HG03432 (cell line): ENCODE results near the gene AHNAK2.

Experiments used
- ATAC-seq: cut with Tn5 transposase; IDR thresholded peaks from one replicate; pipeline ENCODE4 v1.9.1; 2021; ENCODE audit warnings: mild to moderate bottlenecking, moderate library complexity; ENCODE audit not compliant: unreplicated experiment

The AHNAK2 gene

DNA sequence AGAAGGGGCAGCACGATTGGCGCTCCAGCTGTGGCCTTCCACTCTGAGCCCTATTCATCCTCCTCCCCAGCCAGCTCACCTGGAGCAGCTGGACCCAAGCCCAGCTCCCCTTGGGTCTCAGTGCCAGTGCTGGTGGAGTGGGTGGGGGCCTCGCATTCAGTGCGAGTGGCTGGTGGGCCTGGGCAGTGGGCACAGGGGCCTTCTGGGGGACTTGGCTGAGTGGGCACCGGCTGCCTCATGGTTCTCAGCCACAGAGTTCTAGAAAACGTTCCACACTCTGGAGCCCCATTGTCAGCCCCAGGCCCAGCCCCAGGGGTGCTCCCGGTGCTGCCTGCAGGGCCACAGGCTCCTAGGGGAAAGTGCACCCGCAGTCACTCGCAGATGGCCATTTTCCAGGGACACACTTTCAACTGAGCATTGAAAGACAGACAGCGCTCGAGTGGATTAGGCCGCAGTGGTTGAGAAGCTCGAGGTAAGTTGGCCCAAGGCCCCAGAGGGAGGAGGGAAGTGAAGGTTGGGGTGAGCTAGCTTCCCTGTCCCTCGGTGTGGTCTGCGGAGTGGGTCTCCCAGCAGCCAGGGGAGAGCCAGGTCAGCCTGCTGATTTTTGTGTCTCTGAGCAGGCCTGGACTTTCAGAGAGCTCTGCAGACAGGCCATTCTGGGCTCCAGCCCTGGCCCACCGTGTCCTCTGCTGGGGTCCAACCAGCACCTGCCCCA, 11.2 kb upstream of the AHNAK2 start:
- ATAC-seq = no peak

DNA sequence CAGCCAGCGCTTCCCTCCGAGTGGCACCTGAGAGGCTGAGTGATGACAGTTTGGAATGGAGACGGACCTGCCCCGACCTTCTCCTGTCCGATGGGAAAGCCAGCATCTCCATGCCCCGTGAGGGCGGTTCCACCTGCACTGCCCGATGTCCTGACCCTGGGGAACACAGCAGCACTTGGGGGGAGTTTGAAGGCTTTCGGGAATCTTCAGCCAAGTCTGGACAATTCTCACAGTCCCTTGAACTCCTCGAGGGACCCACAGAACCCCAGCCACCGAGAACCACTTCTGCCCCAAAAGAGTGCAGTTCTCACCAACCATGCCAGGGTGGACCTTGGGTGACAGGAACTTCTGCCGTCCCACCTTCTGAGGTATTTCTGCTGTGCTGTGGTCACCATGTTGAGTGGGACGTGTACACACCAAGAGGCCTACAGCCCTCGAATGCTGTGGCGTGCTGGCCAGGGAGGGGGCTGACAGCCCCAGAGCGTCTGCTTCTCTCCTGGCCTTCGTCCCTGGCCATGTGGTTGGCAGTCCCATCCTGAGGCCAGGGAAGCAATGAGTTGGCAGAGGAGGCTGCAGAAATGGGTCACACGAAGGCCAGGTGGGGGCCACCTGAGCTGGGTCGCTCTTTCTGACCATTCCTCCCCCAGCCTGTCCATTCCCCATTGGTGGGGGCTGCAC, 8.5 kb upstream of the AHNAK2 start:
- no peak for ATAC-seq

DNA sequence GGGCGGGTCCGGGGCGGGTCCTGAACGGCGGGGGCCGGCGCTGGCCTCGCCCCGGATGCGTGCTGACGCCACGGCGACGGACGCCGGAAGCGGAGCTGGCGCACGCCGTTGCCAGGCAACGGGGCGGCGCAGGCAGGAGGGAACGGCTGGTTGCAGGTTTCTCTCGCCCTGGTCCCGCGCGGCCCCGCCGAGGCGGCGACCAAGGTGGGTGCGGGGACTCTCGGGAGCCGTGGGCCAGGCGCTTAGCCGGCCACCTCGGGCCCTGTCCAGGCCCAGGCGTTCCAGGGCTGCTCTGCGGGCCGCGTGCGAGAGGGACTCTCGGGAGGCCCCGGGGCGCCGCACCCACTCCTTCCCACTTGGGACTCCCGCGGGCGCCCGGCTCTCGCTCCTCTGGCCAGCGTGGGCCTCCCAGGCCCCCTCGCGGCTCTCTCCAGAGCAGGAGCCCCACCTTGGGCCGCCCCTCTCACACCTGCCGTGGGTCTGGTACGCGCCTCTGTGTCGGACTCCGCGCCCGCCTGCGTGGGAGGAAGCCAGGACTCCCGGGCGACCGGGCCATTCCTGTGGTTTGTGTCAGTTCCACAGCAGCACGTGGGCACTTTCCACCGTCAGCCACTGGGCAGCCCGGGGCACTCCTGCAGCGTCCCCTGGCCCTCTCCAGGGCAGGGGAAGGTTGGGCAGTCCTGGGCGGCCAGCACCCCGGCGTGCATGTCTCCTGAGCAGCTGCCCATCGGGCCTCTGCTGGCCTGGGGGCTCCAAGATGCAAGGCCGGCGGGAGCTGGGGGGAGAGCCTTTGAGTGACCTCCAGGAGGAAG, 7.7 kb upstream of the AHNAK2 start, which contains the start of gene CLBA1:
Gene CLBA1, plus strand, starts transcription at position 114 of the 812 bp plus-strand sequence. Its CDS starts 644 bp downstream, at position 758.
- ATAC-seq = peak; percentile 92

DNA sequence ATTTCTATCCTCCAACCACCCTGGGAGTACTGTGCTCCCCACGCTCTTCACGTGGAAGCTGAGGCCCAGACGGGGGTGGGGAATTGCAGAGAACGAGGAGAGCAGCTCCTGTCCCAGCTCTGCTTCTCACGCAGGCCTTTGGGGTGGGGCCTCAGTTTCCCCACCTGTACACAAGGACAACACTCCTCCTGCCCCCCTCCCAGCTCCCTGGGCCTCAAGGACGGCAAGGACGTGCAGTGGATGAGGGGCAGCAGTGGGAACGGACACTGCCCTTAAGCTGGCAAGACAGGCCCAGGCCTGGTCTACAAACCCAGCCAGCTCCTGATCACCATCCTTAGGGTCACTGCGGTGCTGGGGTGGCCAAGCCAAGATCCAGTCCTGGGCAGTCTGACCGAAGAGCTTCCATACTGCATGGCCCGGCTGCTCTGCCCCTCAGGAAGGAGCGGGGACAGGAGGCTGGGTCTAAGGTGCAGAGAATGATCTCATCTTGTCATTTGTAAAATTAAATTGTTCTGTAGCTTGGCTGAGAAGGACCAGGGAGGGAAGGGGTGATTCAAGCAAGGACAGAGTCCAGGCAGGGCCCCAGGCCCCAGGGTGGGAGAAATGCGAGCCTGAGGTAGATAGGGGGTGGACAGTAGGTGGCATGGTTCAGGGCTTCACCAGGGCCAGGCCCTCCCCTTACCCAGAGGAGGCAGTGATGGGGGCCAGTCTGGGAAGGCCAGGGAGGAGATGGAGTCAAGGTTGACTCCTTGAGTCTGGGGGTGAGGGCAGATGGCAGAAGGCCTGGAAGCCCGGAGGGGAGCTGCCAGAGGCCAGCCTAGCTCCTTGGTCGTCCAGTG, 6.1 kb upstream of the AHNAK2 start:
- no peak for ATAC-seq

DNA sequence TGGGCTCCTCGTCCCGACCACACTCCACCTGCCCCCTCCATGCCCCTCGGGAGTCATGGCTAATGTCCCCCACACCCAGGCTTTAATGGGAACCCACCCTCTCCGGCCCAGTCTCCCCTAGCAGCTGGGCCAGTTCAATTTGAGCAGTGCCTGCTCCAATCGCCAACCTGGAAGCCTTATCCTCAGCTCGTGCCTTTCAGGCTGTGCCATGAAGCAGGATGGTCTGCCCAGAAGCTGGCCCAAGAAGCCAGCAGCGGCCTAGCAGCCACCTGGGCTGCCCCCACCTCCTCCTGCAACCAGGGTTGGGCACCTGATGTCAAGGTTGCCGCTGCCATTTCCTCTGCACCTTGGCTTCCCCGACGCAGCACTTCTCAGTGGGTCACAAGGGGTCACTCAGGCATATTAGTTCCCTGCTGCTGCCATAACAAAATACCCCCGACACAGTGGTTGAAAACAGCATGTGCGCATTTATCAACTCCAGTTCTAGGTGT, 5.1 kb upstream of the AHNAK2 start:
- no peak for ATAC-seq

DNA sequence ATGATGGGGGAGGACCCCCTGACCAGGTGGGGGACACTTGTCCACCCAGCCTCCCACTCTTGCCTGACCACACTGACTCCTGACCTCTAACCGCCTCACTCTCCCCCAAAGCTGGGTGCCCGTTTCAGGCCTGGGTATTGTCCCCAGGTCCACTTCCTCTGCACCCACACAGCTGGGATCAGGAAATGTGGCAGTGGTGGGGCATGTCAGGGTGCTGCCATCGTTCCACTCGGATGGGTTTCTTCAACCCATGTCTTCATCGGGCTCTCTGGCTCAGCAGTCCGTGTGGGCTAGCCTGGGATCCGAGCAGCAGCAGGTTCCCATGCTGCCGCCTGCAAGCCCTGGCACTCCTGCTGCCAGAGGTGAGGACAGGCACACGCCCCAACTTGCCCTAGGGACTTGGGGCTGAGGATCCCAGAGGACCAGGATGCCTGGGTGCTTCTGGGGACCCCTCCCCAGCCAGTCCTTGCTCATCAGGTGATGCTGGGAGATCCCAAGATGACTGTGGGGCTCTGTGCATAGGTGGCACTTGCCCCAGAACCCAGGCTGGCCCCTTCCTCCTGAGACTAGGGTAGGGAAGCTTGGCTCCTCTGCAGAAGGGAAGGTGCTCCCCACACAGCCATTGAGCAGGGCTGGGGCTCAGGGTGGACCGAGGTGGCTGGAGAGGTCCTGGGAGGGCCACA, 4.5 kb upstream of the AHNAK2 start:
- no peak for ATAC-seq

DNA sequence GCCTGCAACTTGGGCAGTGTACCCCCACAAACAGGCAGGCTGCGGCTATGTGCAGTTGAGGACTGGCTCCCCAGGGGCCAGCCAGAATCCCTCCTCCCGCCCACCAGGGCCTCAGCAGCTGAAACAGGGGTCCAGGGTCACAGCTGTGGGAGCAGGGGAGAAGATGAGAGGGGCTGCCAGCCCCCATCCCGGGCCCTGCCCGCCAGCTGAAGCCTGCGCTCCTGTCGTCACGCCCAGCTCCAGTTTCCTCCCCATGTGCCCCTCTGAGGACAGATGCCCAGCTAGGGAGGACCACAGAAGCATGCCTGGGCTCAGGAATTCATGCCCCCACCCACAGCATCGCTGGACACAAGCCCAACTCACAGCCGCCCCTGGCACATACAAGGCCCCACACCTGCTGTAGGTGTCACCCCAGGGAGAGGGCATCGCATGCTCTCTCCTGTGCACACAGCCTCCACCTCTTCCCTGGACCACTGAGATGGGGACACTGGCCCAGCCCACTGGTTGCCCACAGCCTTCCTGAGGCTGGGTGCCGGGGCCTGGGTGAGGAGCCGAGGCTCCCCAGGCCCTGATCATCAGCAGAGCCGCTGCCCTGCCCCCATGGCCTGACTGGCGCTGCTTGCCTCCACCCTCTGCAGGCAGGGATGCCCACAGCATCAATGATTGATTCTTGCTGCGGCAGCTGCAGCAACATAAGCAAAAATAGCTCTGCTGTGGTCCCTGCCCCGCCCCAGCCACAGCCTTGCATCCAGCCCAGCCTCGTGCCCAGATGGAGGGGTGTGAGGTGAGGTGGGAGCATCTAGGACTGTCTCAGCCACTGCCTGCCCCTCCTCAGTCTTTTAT, 3.7 kb upstream of the AHNAK2 start:
- ATAC-seq = no peak

DNA sequence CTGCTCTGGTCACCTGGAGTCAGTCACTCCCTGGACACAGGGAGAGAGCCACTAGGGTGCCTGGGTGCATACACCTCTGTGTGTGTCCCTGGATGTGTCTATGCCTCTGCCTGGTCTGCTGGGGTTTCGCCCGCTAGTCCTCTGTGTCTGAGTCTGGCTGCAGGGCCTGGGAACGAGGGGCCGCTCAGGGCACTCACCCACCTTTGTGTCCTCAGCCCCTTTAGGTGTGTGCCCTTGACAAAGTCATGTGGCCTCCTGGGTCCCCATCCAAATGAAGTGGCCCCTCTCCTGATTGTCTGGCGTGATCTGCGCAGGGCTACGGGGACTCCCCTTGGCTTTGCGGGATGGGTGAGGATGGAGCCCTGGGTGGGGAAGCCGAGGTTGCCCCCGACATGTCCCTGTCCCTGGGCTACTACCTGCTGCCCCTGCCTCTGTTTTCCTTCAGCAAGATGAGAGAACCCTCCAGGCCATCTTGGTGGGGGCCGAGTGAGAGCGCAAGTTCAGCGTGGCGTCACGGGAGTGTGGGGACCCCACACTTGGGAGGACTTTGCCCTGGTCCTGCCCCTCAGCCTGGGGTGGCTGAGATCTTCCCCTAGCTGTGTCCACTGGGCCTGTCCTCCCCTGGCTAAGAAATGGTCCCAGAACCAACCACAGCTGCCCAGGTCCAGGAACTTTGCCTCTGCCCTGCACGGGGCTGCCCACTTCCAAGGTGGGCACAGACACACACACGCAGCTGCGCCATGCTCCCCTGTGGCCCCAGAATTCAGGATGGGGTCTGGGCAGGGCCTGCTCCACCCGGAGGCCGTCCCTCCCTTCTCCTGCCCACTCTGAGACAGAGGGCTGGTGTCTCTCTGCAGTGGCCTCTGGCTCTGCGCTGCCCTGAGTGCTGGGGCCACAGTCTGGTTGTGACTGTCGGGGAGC, 2.7 kb upstream of the AHNAK2 start:
- ATAC-seq = no peak

DNA sequence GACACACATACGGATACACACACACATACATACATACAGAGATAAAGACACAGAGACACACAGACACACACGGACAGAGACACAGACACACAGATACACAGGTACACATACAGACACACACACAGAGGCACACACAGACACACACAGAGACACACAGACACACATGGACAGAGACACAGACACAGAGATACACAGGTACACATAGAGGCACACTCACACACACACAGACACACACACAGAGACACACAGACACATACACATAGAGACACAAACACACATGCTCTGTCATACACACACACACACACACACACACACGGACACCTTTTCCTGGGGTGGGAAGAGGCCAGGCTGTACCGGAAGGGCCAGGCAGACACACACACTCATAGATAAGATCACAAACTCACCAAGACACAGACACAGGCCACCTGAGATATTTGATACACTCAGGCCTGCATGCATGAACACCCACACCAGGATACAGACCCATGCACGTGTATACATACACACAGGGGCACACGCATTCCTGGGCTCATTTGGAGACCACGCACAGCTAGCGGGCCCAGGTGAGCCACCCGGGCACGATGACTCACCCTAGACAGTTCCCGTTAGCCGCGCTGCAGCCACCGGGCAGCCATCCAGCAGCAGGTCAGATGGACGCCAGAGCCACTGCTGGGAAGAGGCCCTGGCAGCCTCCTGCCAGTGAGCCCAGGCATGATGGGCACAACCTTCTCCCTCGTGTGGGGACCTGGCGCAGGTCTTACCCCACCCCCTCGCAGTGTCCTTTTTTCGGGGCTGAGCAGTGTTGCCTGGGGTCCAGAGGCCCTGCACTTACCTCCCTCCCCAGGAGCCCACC, 1.8 kb upstream of the AHNAK2 start:
- no peak for ATAC-seq

DNA sequence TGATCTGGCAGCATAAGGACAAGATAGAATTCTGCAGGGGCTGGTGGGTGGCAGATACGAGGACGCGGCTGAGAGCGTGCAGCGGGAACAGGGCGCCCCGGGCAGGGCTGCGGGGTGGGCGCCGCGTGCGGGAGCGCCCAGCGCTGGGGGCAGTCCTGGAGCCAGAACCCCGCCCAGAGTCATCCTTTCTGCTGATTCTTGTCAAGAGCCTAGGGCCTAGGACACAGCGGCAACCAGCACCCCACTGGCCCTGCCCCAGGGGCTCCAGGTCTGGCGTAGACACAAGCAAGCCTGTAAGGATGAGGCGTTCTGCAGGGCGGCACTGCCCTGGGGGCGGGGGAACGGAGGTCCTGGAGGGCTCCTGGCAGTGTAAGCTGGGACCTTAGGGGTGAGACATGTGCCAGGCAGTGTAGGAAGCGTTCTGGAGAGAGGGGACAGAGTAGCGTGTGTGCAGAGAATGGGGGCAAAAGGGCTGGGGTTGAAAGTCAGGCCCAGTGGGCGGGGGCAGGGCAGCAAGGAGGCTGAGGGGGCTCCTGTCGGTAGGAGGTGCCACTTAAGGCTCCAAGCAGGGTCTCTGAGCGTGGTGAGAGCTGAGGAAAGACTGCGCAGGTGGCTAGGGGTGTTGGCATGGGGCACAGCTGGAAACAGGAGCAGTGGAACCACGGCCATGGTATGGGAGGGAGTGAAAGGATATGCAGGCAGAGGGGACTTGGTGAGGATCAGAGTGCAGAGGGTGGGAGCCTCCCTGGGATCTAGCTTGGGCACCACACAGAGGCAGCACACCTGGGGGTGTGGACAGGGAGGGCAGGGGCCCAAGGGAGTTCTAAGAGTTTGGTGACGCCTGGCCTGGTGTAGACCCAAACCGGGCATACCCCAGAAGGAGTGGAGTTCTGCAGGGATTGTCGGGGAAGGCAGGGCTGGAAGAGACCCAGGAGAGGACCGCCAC, 845 bp upstream of the AHNAK2 start:
- no peak for ATAC-seq

DNA sequence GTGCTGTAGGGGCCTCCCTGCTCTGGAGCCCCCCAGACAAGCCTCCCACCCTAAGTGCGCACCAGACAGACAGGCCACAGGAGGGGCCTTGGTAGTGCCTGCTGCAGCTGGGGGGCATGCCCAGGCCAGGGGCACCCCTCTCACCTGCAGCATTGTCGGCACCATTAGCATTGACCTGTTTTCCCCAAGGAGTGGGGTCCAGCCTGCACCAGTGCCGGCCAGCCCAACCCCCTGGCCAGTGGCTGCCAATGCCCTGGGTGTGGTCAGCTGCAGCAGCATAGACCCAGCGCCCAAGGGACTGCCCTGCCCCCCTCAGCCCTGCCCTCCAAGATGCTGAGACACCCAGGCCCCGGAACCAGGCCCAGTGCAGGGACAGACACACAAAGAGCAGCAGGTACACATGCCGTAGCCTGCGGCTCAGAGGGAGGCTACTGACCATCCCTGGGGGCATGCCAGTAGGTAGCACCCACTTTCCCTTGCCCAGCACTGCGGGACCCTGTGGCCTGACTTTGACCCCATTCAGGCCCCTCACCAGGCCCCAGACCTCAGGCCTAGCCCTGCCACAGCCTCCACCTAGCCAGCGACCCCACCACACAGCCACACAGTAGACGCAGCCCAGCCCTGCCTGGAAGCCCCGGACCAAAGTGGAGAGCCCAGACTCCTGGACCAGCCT, 1.0 kb downstream of the AHNAK2 start:
- no peak for ATAC-seq

DNA sequence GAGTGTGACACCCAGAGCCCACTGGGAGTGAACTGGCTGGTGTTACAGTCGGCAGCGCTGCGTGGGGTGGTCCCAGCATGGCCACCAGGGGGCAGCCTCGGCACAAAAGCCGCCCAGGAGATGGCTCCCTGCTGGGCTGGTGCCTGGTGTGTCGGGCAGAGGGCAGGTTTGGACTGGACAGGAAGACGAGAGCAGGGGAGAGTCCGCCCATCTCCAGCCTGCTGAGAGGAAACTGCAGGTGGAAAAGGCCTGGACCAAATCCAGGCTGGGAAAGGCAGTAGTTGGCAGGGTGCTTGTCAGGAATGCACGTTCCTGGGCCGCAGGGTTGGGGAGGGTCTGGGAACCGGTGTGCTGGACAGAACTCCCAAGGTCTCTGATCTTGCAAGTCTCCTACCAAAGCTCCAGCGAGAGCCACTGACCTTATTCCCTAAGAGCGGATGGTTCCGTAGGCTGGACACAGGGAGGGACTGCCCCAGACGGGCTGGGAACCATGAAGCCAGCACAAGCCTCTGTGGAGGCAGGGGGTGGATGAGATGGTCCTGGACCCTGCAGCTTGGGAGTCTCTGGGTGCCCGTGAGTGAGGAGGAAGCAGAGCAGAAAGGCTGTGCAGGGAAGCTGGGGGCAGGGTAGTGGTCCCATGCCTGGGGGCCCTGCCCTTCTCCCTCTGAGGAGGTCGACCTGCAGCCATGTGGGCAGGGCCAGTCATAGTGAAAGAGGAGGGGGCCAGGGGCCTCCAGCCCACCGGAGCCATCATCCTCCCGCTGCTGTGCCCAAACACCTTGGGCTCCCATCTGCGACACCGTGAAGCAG, 1.8 kb downstream of the AHNAK2 start:
- ATAC-seq = no peak

DNA sequence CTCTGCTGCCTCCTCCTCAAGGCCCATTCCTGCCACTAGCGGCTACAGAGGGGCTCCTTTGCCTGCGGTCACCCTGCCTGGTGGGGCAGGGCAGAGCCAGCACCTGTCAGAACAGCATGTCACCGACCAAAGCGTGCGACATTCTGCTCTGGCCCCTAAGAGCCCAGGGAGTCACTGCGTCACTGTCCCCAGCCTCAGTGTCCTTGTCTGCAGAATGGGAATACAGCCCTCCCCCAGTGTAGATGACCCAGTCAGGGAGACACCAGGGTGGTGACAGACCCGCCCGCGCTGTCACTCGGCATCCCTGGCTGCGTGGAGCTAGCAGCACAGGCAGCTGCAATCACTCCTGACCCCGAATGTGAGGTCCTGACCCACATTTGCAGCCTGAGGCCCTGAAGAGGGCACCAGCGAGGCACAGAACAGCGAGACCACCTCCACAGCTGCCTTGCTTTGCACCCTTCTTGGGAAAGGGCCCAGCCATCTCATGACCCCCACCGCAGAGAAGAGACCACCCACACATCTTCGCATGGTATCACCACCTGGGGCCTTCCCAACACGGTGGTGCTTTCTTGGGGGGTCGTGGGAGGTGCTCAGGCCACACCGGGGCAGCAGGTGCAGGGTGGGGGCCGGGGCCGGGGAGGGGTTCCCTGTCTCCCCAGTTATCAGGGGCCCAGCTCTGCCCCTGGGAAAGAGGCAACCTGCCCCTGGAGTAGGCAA, 2.5 kb downstream of the AHNAK2 start:
- no peak for ATAC-seq
